Measurements from ENCODE around the gene CTSF.

- TF ChIP-seq CTCF (IDR thresholded peaks at IDR 0.05 in 4 of 5, conservative IDR thresholded peaks at IDR 0.05 in 1 of 5) = no peak
- no peak for TF ChIP-seq POLR2A (IDR thresholded peaks at IDR 0.05)
These were observed 38.8 kb downstream of the CTSF start for GRCh38 chr11:66529655-66530054.

All from gastrocnemius medialis (tissue), 4 donors.